Activated CD8-positive, alpha-beta memory T cell treated with anti-CD3 and anti-CD28 coated beads for 36 hours (primary cell): ENCODE results near the gene GIT1. TPM values are rescaled to one million over a fixed set of nuclear protein-coding genes. Genes with fewer than 3 reads are reported as not detected.

Experiments used
- CTCF ChIA-PET: fragments of 350-600 bp; sonication (Branson Sonifier 250); formaldehyde crosslinking; loops from one replicate; lab custom pipeline; 2021; ENCODE audit warnings: antibody characterized with exemption; lab: Charles Lee
- POLR2A ChIA-PET: fragments of 350-600 bp; sonication (Branson Sonifier 250); formaldehyde crosslinking; loops from one replicate; lab custom pipeline; 2021; ENCODE audit warnings: antibody characterized with exemption; lab: Charles Lee
- total RNA-seq, 2 experiments: library from RNA; stranded (reverse); gene quantifications; one replicate each; pipeline ENCODE4 v1.2.3, GENCODE V29; 2021

Gene GIT1
- total RNA-seq, 2 experiments from 2014 or later = 76.1 to 85.2 TPM

- CTCF ChIA-PET = interaction anchor here (0.9 to 5.8 kb wide), 5 partner anchors 9 to 41 kb away, joined by 3 to 27 read pairs (median 4); partner anchors contain the start of gene ABHD15
Measured at GRCh38 chr17:29576214-29577000, 13.0 kb downstream of the GIT1 start.

GRCh38 chr17:29575511-29576213 is 13.8 kb downstream of the GIT1 start:
- POLR2A ChIA-PET = interaction anchor here (1.0 kb wide), 1 partner anchor 13 kb away, joined by 3 read pairs; no protein-coding TSS in a partner anchor
- CTCF ChIA-PET = interaction anchor here (1.1 to 5.8 kb wide), 4 partner anchors 16 to 41 kb away, joined by 3 to 27 read pairs (median 5); no protein-coding TSS in a partner anchor

More at GRCh38 chr17:29576214-29577000, 13.0 kb downstream of the GIT1 start:
- POLR2A ChIA-PET = interaction anchor here (1.0 kb wide), 1 partner anchor 12 kb away, joined by 3 read pairs; no protein-coding TSS in a partner anchor

- CTCF ChIA-PET = interaction anchor here (1.1 to 5.8 kb wide), 4 partner anchors 17 to 42 kb away, joined by 3 to 27 read pairs (median 5); no protein-coding TSS in a partner anchor
- POLR2A ChIA-PET = no interaction called here
Measured at GRCh38 chr17:29574732-29575510, 14.5 kb downstream of the GIT1 start.

- ChIA-PET POLR2A (no interaction called here), CTCF (interaction anchor here (0.6 to 5.8 kb wide), 6 partner anchors 12 to 445 kb away, joined by 3 to 27 read pairs (median 5); no protein-coding TSS in a partner anchor)
Measured at GRCh38 chr17:29573871-29574731, 15.3 kb downstream of the GIT1 start.

GRCh38 chr17:29573558-29573869 is 15.9 kb downstream of the GIT1 start:
- ChIA-PET POLR2A (interaction anchor here (0.9 to 1.0 kb wide), 2 partner anchors 21 to 44 kb away, joined by 3 to 4 read pairs; no protein-coding TSS in a partner anchor), CTCF (interaction anchor here (0.6 to 5.8 kb wide), 7 partner anchors 9 to 446 kb away, joined by 3 to 27 read pairs (median 9); partner anchors contain the start of gene ANKRD13B)

DNA sequence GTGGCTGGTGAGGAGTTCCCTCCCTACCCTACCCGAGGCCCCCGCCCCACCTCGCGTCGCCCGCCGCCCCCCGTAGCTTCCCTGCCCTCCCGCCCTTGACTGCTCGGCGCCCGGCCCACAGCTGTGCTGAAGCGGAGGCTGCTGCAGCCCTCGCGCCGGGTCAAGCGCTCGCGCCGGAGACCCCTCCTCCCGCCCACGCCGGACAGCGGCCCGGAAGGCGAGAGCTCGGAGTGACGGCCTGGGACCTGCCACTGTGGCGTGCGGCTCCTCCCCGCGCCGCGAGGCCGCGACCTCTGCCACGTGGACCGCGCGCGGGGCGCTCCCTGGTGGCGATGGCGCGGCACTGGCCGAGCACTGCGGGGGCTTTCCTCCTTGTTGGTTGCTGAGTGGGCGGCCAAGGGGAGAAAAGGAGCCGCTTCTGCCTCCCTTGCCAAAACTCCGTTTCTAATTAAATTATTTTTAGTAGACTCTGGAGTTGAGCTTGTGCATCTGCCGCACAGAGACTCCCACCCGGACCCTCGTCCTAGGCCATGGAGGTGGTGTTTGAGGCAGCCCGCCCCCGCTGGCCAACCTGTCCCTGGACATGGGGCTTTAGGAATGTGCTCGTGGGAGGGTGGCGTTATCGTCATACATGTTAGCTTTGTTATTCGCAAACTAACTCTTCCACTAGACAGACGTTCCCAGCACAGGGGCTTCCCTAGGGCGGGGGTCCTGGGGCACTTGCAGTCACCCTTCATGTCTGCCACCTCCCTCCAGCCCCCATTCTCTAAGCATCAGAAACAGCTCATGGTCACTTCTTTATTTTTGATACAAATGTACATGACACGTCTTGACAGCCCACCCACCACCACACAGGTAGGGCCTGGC is 16.5 kb downstream of the GIT1 start:
- POLR2A ChIA-PET = interaction anchor here (0.6 to 1.0 kb wide), 3 partner anchors 21 to 45 kb away, joined by 3 to 4 read pairs (median 4); no protein-coding TSS in a partner anchor
- CTCF ChIA-PET = interaction anchor here (0.6 to 5.8 kb wide), 8 partner anchors 10 to 447 kb away, joined by 3 to 27 read pairs (median 6); partner anchors contain the start of gene ANKRD13B

DNA sequence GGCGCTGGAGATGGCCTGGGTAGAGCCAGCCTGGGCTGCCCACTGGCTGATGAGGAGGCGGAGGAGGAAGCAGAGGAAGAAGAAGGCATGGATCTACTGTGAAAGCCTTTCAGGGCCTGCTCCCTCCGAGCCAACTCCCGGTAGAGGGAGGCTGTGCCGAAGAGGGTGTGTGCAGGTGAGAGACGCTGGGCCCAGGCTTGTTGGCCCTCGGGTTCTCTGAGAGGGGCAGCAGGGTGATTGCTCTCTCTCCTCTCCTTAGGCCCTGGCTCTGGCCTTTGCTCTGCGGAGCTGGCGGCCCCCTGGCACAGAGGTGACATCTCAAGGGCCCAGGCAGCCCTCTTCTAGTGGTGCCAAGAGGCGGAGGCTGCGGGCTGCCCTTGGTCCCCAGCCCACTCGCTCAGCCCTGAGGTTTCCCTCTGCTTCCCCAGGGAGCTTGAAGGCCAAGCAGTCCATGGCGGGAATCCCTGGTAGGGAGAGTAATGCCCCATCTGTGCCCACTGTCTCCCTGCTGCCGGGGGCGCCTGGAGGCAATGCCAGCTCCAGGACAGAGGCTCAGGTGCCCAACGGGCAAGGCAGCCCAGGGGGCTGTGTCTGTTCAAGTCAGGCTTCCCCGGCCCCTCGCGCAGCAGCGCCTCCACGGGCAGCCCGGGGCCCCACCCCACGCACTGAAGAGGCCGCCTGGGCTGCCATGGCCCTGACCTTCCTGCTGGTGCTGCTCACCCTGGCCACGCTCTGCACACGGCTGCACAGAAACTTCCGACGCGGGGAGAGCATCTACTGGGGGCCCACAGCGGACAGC is 17.4 kb downstream of the GIT1 start:
- POLR2A ChIA-PET = interaction anchor here (1.0 kb wide), 1 partner anchor 46 kb away, joined by 4 read pairs; no protein-coding TSS in a partner anchor
- CTCF ChIA-PET = interaction anchor here (0.9 to 5.8 kb wide), 6 partner anchors 11 to 202 kb away, joined by 3 to 27 read pairs (median 10); partner anchors contain the start of gene ANKRD13B

DNA sequence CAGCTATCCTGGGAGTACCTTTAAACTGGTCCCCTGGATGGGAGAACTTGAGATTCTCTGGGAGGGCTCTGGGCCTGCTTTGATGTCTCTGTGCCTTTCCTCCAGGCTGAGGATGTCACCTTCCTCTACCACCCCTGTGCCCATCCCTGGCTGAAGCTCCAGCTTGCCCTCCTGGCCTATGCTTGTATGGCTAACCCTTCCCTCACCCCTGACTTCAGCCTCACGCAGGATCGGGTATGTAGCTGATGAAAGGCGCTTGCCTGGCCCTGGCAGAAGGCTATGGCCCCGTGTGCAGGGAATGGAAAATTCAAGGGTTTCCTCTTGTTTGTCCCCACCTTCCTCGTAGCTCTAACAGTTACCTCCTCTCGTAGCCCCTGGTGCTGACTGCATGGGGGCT is 18.0 kb downstream of the GIT1 start:
- ChIA-PET CTCF (interaction anchor here (2.4 to 5.8 kb wide), 2 partner anchors 45 to 201 kb away, joined by 9 to 27 read pairs; no protein-coding TSS in a partner anchor), POLR2A (no interaction called here)

DNA sequence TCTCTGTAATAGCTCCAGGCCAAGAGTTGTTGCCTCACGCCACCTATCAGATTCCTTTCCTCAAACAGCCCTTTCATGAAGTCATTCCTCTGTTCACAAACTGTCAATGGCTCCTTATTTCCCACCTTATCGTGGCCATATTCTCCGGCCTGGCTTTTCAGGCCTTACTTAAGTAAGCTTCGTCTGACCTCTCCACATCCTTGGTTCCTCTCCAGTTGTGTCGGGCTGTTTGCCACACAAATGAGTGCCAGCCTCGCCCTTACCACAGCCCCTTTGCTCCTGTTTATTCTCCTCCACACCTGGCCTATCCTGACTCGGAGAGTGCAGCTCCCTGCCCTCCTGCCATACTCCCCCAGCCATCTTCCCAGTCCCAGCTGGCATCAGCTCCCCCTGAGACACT is 18.9 kb downstream of the GIT1 start:
- ChIA-PET POLR2A (interaction anchor here (0.7 to 0.8 kb wide), 2 partner anchors 11 to 1662 kb away, joined by 4 read pairs; no protein-coding TSS in a partner anchor), CTCF (interaction anchor here (0.7 to 6.4 kb wide), 5 partner anchors 9 to 177 kb away, joined by 3 to 45 read pairs (median 13); no protein-coding TSS in a partner anchor)

DNA sequence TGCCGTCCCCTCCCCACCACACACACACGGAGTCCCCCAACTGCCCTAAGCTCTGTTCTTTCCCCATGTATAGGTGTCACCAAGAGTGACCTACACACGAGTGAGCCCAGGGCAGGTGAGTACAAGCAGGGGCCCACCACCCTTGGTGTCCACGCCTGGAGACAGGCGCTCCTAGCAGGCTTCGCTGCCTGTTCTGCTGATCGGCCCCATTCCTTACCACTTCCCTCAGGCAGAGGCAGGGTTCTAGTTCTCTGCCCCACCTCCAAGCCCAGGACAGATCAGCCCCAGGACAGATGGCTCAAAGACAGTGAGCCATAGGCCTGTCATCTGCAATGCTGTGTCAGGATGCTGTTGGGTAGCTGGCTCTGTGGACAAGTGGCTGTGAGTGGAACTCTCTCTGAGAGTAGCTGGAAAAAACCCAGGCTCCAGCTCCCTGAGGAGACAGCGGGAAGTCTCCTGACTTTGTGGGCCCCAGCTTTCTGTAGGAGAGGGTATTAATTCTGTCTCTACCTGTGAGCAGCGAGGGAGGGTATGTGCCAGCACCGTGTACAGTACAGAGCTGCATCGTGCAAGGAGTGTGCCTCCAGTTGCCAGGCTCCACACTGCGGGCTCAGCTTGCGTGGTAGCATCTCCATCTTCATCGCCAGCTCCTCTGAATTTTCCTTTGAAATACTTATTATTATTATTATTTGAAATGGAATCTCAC is 20.1 kb downstream of the GIT1 start:
- ChIA-PET POLR2A (interaction anchor here (0.8 to 2.2 kb wide), 5 partner anchors 12 to 48 kb away, joined by 3 to 11 read pairs (median 4); no protein-coding TSS in a partner anchor), CTCF (interaction anchor here (0.6 to 6.4 kb wide), 5 partner anchors 11 to 75 kb away, joined by 3 to 45 read pairs (median 4); no protein-coding TSS in a partner anchor)

- ChIA-PET CTCF (interaction anchor here (0.7 to 6.4 kb wide), 8 partner anchors 10 to 363 kb away, joined by 3 to 45 read pairs (median 4); no protein-coding TSS in a partner anchor), POLR2A (interaction anchor here (0.6 to 2.3 kb wide), 7 partner anchors 12 to 392 kb away, joined by 3 to 11 read pairs (median 4); no protein-coding TSS in a partner anchor)
Measured at GRCh38 chr17:29568331-29569244, 20.9 kb downstream of the GIT1 start, which contains the start of gene TP53I13. TP53I13 (plus strand) TSS chr17:29568701; CDS start chr17:29568759, 58 bp downstream.

- POLR2A ChIA-PET = interaction anchor here (0.6 to 2.3 kb wide), 8 partner anchors 11 to 391 kb away, joined by 3 to 11 read pairs (median 4); partner anchors contain the start of gene NUFIP2
- CTCF ChIA-PET = interaction anchor here (0.5 to 6.4 kb wide), 10 partner anchors 11 to 363 kb away, joined by 3 to 45 read pairs (median 4); no protein-coding TSS in a partner anchor
Measured at GRCh38 chr17:29567554-29568330, 21.7 kb downstream of the GIT1 start.

DNA sequence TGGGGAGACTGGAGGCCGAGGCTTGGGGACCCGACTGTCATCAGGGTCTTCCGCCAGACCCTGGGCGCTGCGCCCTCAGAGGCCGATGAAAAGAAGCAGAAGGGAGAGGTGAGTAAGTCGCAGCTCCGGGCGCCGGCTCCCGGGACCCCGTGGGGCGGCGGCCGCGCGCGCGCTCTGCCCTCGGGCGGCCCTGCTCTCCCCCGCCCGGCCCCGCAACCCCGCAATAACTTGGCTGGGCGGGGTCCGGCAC is 22.2 kb downstream of the GIT1 start:
- POLR2A ChIA-PET = interaction anchor here (1.0 to 2.3 kb wide), 8 partner anchors 10 to 273 kb away, joined by 3 to 9 read pairs (median 4); partner anchors contain the start of gene NUFIP2
- CTCF ChIA-PET = interaction anchor here (0.5 to 6.4 kb wide), 9 partner anchors 12 to 364 kb away, joined by 3 to 45 read pairs (median 4); no protein-coding TSS in a partner anchor
